ENCODE data around the gene GPRIN2.

- TF ChIP-seq, protein P1, sequence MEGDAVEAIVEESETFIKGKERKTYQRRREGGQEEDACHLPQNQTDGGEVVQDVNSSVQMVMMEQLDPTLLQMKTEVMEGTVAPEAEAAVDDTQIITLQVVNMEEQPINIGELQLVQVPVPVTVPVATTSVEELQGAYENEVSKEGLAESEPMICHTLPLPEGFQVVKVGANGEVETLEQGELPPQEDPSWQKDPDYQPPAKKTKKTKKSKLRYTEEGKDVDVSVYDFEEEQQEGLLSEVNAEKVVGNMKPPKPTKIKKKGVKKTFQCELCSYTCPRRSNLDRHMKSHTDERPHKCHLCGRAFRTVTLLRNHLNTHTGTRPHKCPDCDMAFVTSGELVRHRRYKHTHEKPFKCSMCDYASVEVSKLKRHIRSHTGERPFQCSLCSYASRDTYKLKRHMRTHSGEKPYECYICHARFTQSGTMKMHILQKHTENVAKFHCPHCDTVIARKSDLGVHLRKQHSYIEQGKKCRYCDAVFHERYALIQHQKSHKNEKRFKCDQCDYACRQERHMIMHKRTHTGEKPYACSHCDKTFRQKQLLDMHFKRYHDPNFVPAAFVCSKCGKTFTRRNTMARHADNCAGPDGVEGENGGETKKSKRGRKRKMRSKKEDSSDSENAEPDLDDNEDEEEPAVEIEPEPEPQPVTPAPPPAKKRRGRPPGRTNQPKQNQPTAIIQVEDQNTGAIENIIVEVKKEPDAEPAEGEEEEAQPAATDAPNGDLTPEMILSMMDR (conservative IDR thresholded peaks at IDR 0.05), result no peak
- no peak for TF ChIP-seq ZFX (IDR thresholded peaks at IDR 0.05)
Observed at GRCh38 chr10:46549171-46550075, 7.0 kb downstream of the GPRIN2 start.

All from C4-2B (cell line).